Liver (tissue), 9 donors: ENCODE results near the gene CDC45. TPM values are rescaled to one million over a fixed set of nuclear protein-coding genes. Genes with fewer than 3 reads are reported as not detected.

Source experiments
- DNase-seq: peaks from one replicate; pipeline ENCODE4 v3.0.0-alpha.2; 2017; ENCODE audit warnings: low spot score
- H3K27ac ChIP-seq, 2 donors: one replicate each; pipeline ENCODE4 v1.7.0; 2013; ENCODE audit warnings: inconsistent platforms in 2 of 2, low read length in 2 of 2, control low read depth in 1 of 2, low read depth in 1 of 2, mild to moderate bottlenecking in 1 of 2
- H3K27me3 ChIP-seq, 4 donors: one replicate each; pipeline versions ENCODE4 v1.6.1 to v1.7.0; 2013; ENCODE audit warnings: low read length in 3 of 4, inconsistent platforms in 1 of 4, mild to moderate bottlenecking in 1 of 4, moderate library complexity in 1 of 4; ENCODE audit not compliant: control insufficient read depth in 4 of 4, insufficient read depth in 4 of 4
- H3K36me3 ChIP-seq, 4 donors: one replicate each; pipeline versions ENCODE4 v1.6.1 to v1.7.0; 2013; ENCODE audit warnings: low read length in 3 of 4, mild to moderate bottlenecking in 3 of 4, low read depth in 1 of 4, moderate library complexity in 1 of 4; ENCODE audit not compliant: control insufficient read depth in 4 of 4, insufficient read depth in 3 of 4
- H3K4me1 ChIP-seq, 4 donors: one replicate each; pipeline versions ENCODE4 v1.6.1 to v1.7.0; 2013; ENCODE audit warnings: low read length in 3 of 4, mild to moderate bottlenecking in 3 of 4, moderate library complexity in 1 of 4; ENCODE audit not compliant: control insufficient read depth in 4 of 4, insufficient read depth in 4 of 4
- H3K4me3 ChIP-seq, 3 donors: one replicate each; pipeline versions ENCODE4 v1.6.1 to v1.7.0; 2013; ENCODE audit warnings: low read length in 3 of 3, control low read depth in 1 of 3, low read depth in 1 of 3, mild to moderate bottlenecking in 1 of 3
- H3K9ac ChIP-seq, 2 donors: one replicate each; pipeline ENCODE4 v1.7.0; 2013; ENCODE audit warnings: low read length in 2 of 2, mild to moderate bottlenecking in 2 of 2, moderate library complexity in 2 of 2, control low read depth in 1 of 2, low read depth in 1 of 2
- H3K9me3 ChIP-seq, 4 donors: one replicate each; pipeline versions ENCODE4 v1.6.1 to v1.7.0; 2013; ENCODE audit warnings: low read length in 3 of 4; ENCODE audit not compliant: control insufficient read depth in 4 of 4
- EGR1 ChIP-seq, 2 donors: IDR thresholded peaks; 2 replicates each; pipeline ENCODE4 v1.6.1; 2016 to 2018; ENCODE audit warnings: antibody characterized with exemption in 2 of 2, low read depth in 2 of 2
- FOXA1 ChIP-seq: IDR thresholded peaks from 2 replicates; pipeline ENCODE4 v1.6.1; 2016; ENCODE audit warnings: antibody characterized with exemption
- FOXA2 ChIP-seq: IDR thresholded peaks from 2 replicates; pipeline ENCODE4 v1.6.1; 2016; ENCODE audit warnings: antibody characterized with exemption
- GABPA ChIP-seq, 2 donors: IDR thresholded peaks in 1 of 2; conservative IDR thresholded peaks in 1 of 2; 2 replicates each; pipeline ENCODE4 v1.6.1; 2016; ENCODE audit warnings: antibody characterized with exemption in 2 of 2, mild to moderate bottlenecking in 1 of 2, moderate library complexity in 1 of 2
- HNF4G ChIP-seq: IDR thresholded peaks from 2 replicates; pipeline ENCODE4 v1.6.1; 2016; ENCODE audit warnings: antibody characterized with exemption
- NR2F2 ChIP-seq: IDR thresholded peaks from 2 replicates; pipeline ENCODE4 v1.6.1; 2016; ENCODE audit warnings: antibody characterized with exemption
- RAD21 ChIP-seq, 2 donors: IDR thresholded peaks; 2 replicates each; pipeline ENCODE4 v1.6.1; 2016; ENCODE audit warnings: antibody characterized with exemption in 2 of 2, mild to moderate bottlenecking in 2 of 2
- SP1 ChIP-seq: IDR thresholded peaks from 2 replicates; pipeline ENCODE4 v1.6.1; 2018; ENCODE audit warnings: antibody characterized with exemption, mild to moderate bottlenecking
- TAF1 ChIP-seq: conservative IDR thresholded peaks from 2 replicates; pipeline ENCODE4 v1.6.1; 2016; ENCODE audit warnings: antibody characterized with exemption, mild to moderate bottlenecking
- YY1 ChIP-seq: IDR thresholded peaks from 2 replicates; pipeline ENCODE4 v1.6.1; 2016; ENCODE audit warnings: antibody characterized with exemption, mild to moderate bottlenecking
- WGBS: extraction: QIAGEN DNeasy Blood & Tissue Kit; methylation state at CpG from one replicate; pipeline ENCODE4 v1.1.7; 2013; 5-methylcytosine and 5-hydroxymethylcytosine counted together
- polyA plus RNA-seq, 2 donors: library from polyadenylated mRNA; stranded (reverse) in 1 of 2; unstranded in 1 of 2; fragments of 200-250 nt in 1 of 2; fragments of >200 nt in 1 of 2; fragmentation: Nextera tagmentation in 1 of 2; extraction: Ambion mirVana in 1 of 2; gene quantifications; one replicate each; pipeline versions ENCODE4 v1.2.1 to v1.2.3, GENCODE V29; 2013 to 2015
- total RNA-seq, 2 donors: library from RNA; depleted of rRNA; stranded (reverse); fragments of >200 nt; gene quantifications; one replicate each; pipeline ENCODE4 v1.2.3, GENCODE V29; 2014
- TF ChIP-seq, protein P1 (sequence below): IDR thresholded peaks from 2 replicates; pipeline ENCODE4 v1.6.1; 2016; ENCODE audit warnings: antibody characterized with exemption
- TF ChIP-seq, protein P2 (sequence below): IDR thresholded peaks from 2 replicates; pipeline ENCODE4 v1.6.1; 2016; ENCODE audit warnings: antibody characterized with exemption
- TF ChIP-seq, protein P3 (sequence below): IDR thresholded peaks from 2 replicates; pipeline ENCODE4 v1.6.1; 2016; ENCODE audit warnings: antibody characterized with exemption, mild to moderate bottlenecking
- TF ChIP-seq, protein P4 (sequence below): fragments of 150-350 bp; IDR thresholded peaks from 2 replicates; pipeline ENCODE4 v1.5.1; 2017; ENCODE audit warnings: improper control_type of control experiment, low read depth, low read length; ENCODE audit not compliant: missing input control
- donor health status: healthy.
- donor health status: healthy.
- donor health status: healthy.
- donor health status: healthy.
- donor health status: healthy.

CDC45 gene
- total and polyA plus RNA-seq, 4 donors: 0.33 to 15.5 (median 0.94) TPM

DNA sequence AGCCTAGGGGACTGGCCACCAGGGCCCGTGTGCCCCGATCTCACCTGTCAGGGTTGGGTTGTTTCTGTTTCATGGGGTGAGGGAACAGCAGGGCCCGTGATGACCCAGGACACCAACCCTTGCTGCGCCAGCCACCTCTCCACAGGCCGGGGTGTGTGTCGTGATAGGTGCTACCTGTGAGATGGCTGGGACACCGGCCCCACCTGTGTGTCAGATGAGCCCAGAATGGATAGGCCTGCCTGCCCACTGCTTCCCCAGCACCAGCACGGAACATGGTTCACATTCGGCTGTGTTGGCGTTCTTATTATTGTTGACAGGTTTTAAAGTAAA lies 37.4 kb downstream of the CDC45 start (continued):
- TF ChIP-seq RAD21 (IDR thresholded peaks at IDR 0.05) (no peak), SP1 (no peak), YY1 (no peak), TAF1 (no peak)
- TF ChIP-seq, protein P1, sequence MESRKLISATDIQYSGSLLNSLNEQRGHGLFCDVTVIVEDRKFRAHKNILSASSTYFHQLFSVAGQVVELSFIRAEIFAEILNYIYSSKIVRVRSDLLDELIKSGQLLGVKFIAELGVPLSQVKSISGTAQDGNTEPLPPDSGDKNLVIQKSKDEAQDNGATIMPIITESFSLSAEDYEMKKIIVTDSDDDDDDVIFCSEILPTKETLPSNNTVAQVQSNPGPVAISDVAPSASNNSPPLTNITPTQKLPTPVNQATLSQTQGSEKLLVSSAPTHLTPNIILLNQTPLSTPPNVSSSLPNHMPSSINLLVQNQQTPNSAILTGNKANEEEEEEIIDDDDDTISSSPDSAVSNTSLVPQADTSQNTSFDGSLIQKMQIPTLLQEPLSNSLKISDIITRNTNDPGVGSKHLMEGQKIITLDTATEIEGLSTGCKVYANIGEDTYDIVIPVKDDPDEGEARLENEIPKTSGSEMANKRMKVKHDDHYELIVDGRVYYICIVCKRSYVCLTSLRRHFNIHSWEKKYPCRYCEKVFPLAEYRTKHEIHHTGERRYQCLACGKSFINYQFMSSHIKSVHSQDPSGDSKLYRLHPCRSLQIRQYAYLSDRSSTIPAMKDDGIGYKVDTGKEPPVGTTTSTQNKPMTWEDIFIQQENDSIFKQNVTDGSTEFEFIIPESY: no peak
- TF ChIP-seq, protein P2, sequence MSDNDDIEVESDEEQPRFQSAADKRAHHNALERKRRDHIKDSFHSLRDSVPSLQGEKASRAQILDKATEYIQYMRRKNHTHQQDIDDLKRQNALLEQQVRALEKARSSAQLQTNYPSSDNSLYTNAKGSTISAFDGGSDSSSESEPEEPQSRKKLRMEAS: no peak

DNA sequence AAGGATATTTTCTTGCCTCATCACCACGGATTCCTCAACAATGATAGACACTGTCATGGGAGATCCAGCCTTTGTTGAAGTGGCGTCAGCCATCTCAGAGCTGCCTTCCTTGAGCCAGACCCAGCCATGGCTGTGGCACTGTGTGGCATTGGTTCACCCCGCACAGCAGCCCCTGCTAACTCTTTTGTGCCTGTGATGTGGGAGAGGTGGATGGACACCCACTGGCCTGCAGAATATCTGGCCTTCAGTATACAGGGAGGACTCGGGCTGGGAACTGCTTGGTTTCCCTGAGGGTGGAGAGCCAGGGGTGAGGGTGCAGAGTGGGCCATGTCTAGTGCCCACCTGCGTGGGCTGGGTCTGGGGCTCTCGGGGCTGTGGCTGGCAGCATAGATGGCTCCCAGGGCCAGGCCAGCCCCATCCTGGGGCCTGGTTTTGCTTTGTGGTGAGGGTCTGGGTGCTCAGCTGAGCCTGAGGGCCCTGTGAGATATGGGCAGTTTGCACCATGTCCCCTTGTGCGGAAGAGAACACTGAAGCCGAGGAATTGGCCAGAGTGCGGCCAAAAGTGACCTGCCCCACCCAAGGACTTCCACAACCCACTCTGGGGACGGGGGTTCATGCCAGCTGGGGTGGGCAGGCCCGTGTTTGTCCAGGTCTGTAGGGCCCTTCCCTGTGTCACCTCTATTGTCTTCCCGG lies 38.3 kb downstream of the CDC45 start:
- 94% methylated on average over 12 of the region's 12 CpGs for WGBS
- no peaks in the 10 kb centered on the region for H3K9me3 ChIP-seq
- peaks cover 0 to 2% (median under 1%) of the 10 kb centered on the region in 4 donors for H3K4me1 ChIP-seq
- no peaks in the 10 kb centered on the region for H3K27me3 ChIP-seq
- H3K27ac ChIP-seq: no peak overlapping the region
- no peaks in the 10 kb centered on the region for H3K36me3 ChIP-seq
- TF ChIP-seq, protein P3, sequence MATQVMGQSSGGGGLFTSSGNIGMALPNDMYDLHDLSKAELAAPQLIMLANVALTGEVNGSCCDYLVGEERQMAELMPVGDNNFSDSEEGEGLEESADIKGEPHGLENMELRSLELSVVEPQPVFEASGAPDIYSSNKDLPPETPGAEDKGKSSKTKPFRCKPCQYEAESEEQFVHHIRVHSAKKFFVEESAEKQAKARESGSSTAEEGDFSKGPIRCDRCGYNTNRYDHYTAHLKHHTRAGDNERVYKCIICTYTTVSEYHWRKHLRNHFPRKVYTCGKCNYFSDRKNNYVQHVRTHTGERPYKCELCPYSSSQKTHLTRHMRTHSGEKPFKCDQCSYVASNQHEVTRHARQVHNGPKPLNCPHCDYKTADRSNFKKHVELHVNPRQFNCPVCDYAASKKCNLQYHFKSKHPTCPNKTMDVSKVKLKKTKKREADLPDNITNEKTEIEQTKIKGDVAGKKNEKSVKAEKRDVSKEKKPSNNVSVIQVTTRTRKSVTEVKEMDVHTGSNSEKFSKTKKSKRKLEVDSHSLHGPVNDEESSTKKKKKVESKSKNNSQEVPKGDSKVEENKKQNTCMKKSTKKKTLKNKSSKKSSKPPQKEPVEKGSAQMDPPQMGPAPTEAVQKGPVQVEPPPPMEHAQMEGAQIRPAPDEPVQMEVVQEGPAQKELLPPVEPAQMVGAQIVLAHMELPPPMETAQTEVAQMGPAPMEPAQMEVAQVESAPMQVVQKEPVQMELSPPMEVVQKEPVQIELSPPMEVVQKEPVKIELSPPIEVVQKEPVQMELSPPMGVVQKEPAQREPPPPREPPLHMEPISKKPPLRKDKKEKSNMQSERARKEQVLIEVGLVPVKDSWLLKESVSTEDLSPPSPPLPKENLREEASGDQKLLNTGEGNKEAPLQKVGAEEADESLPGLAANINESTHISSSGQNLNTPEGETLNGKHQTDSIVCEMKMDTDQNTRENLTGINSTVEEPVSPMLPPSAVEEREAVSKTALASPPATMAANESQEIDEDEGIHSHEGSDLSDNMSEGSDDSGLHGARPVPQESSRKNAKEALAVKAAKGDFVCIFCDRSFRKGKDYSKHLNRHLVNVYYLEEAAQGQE: no peak
- TF ChIP-seq NR2F2: no peak
- no peak for TF ChIP-seq HNF4G
- no peak for TF ChIP-seq EGR1 (IDR thresholded peaks at IDR 0.05; ENCODE audit: low read depth in 2 of 2)
- TF ChIP-seq FOXA2: no peak
- no peak for TF ChIP-seq FOXA1
- H3K4me3 ChIP-seq: no peak overlapping the region
- H3K9ac ChIP-seq: no peak overlapping the region
- DNase-seq: no peak

DNA sequence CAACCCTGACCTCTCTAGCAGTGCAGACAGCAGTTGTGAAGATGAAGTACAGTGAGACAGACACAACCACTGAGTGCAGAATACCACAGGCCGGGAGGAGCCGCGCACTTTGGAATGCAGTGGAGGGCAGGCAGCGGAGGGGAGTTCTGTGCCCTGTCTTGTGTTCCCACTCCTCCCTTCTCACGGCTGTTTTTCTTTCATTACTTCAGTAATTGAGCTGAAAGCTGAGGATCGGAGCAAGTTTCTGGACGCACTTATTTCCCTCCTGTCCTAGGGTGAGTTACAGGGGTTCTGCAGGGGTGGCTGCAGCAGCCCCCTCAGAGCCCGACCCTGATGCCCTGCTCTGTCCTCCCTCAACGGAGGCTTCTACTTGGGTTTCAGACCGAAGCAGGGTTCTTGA lies 38.9 kb downstream of the CDC45 start:
- Histone ChIP-seq H3K27ac (no peak overlapping the region), H3K9ac (no peak overlapping the region), H3K36me3 (no peaks in the 10 kb centered on the region), H3K9me3 (no peaks in the 10 kb centered on the region), H3K27me3 (peaks cover 0 to 4% (median under 1%) of the 10 kb centered on the region in 4 donors), H3K4me3 (no peak overlapping the region), H3K4me1 (peaks cover 0 to 8% (median 5%) of the 10 kb centered on the region in 4 donors)
- no peak for DNase-seq
- 94% methylated on average over 10 of the region's 10 CpGs for WGBS
- TF ChIP-seq GABPA (IDR thresholded peaks at IDR 0.05 in 1 of 2, conservative IDR thresholded peaks at IDR 0.05 in 1 of 2): no peak
- TF ChIP-seq, protein P4, sequence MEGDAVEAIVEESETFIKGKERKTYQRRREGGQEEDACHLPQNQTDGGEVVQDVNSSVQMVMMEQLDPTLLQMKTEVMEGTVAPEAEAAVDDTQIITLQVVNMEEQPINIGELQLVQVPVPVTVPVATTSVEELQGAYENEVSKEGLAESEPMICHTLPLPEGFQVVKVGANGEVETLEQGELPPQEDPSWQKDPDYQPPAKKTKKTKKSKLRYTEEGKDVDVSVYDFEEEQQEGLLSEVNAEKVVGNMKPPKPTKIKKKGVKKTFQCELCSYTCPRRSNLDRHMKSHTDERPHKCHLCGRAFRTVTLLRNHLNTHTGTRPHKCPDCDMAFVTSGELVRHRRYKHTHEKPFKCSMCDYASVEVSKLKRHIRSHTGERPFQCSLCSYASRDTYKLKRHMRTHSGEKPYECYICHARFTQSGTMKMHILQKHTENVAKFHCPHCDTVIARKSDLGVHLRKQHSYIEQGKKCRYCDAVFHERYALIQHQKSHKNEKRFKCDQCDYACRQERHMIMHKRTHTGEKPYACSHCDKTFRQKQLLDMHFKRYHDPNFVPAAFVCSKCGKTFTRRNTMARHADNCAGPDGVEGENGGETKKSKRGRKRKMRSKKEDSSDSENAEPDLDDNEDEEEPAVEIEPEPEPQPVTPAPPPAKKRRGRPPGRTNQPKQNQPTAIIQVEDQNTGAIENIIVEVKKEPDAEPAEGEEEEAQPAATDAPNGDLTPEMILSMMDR: no peak
- no peak for TF ChIP-seq EGR1 (IDR thresholded peaks at IDR 0.05; ENCODE audit: low read depth in 2 of 2)
- no peak for TF ChIP-seq YY1
- TF ChIP-seq, protein P1: no peak
